ENCODE results near the gene FBXW5. TPM values are rescaled to one million over a fixed set of nuclear protein-coding genes. Genes with fewer than 3 reads are reported as not detected.

The FBXW5 gene
- total RNA-seq, 2 donors from 2014 or later = 84.3 to 88.4 TPM

- Mint-ChIP-seq H3K4me3 (no peak overlapping the region), H3K36me3 (ENCODE audit: low read depth) (no peaks in the 10 kb centered on the region), H3K27ac (no peak overlapping the region), H3K27me3 (no peaks in the 10 kb centered on the region), H3K4me1 (peaks cover 10% of the 10 kb centered on the region)
- ATAC-seq (no peak), DNase-seq (no peak)
- no peaks in the 10 kb centered on the region for H3K9me3 ChIP-seq (ENCODE audit: control insufficient read depth, low read length, poor library complexity, severe bottlenecking)
Observed at GRCh38 chr9:136952876-136953770, 8.6 kb upstream of the FBXW5 start.

GRCh38 chr9:136952321-136952850 is 7.8 kb upstream of the FBXW5 start:
- no peak overlapping the region for H3K4me3 Mint-ChIP-seq
- no peaks in the 10 kb centered on the region for H3K36me3 Mint-ChIP-seq (ENCODE audit: low read depth)
- peaks cover 9% of the 10 kb centered on the region for H3K4me1 Mint-ChIP-seq
- no peaks in the 10 kb centered on the region for H3K27me3 Mint-ChIP-seq
- DNase-seq (no peak), ATAC-seq (no peak)
- H3K9me3 ChIP-seq (ENCODE audit: control insufficient read depth, low read length, poor library complexity, severe bottlenecking) = no peaks in the 10 kb centered on the region
- H3K27ac Mint-ChIP-seq = no peak overlapping the region

GRCh38 chr9:136951541-136952320 is 7.2 kb upstream of the FBXW5 start, which contains the start of gene LCN12:
Gene LCN12, plus strand, starts transcription at chr9:136952273. Its CDS starts 55 bp downstream, at chr9:136952328.
- Mint-ChIP-seq H3K36me3 (ENCODE audit: low read depth) (no peaks in the 10 kb centered on the region), H3K4me1 (peaks cover 9% of the 10 kb centered on the region), H3K4me3 (no peak within 1 kb of the TSS), H3K27me3 (no peaks in the 10 kb centered on the region), H3K27ac (peak within 1 kb of the TSS; percentile 60)
- no peaks in the 10 kb centered on the region for H3K9me3 ChIP-seq (ENCODE audit: control insufficient read depth, low read length, poor library complexity, severe bottlenecking)
- peak in 1 of 3 donors; percentile 7 for DNase-seq
- no peak for ATAC-seq

GRCh38 chr9:136950656-136951276 is 6.2 kb upstream of the FBXW5 start:
- DNase-seq = no peak
- Mint-ChIP-seq H3K4me3 (peak overlapping the region; percentile 92), H3K36me3 (ENCODE audit: low read depth) (no peaks in the 10 kb centered on the region), H3K4me1 (peaks cover 9% of the 10 kb centered on the region), H3K27me3 (no peaks in the 10 kb centered on the region), H3K27ac (peak overlapping the region; percentile 60)
- no peaks in the 10 kb centered on the region for H3K9me3 ChIP-seq (ENCODE audit: control insufficient read depth, low read length, poor library complexity, severe bottlenecking)
- no peak for ATAC-seq

- peak overlapping the region; percentile 60 for H3K27ac Mint-ChIP-seq
- no peaks in the 10 kb centered on the region for H3K9me3 ChIP-seq (ENCODE audit: control insufficient read depth, low read length, poor library complexity, severe bottlenecking)
- H3K36me3 Mint-ChIP-seq (ENCODE audit: low read depth) = no peaks in the 10 kb centered on the region
- ATAC-seq (peak; percentile 98), DNase-seq (peak; percentile 92 to 93 (median 93))
- peaks cover 6% of the 10 kb centered on the region for H3K4me1 Mint-ChIP-seq
- H3K4me3 Mint-ChIP-seq = peak overlapping the region; percentile 92
- H3K27me3 Mint-ChIP-seq = no peaks in the 10 kb centered on the region
Observed at GRCh38 chr9:136949817-136950655, 5.5 kb upstream of the FBXW5 start.

GRCh38 chr9:136949239-136949816 is 4.8 kb upstream of the FBXW5 start:
- peak overlapping the region; percentile 89 for H3K4me3 Mint-ChIP-seq

GRCh38 chr9:136947955-136948510 is 3.5 kb upstream of the FBXW5 start:
- H3K27ac Mint-ChIP-seq = no peak overlapping the region
- H3K36me3 Mint-ChIP-seq (ENCODE audit: low read depth) = no peaks in the 10 kb centered on the region
- peak overlapping the region; percentile 89 for H3K4me3 Mint-ChIP-seq
- ATAC-seq (no peak), DNase-seq (peak in 1 of 3 donors; percentile 10)
- H3K27me3 Mint-ChIP-seq = no peaks in the 10 kb centered on the region
- H3K4me1 Mint-ChIP-seq = peaks cover 6% of the 10 kb centered on the region
- H3K9me3 ChIP-seq (ENCODE audit: control insufficient read depth, low read length, poor library complexity, severe bottlenecking) = no peaks in the 10 kb centered on the region

More at GRCh38 chr9:136949239-136949816, 4.8 kb upstream of the FBXW5 start:
- ATAC-seq (no peak), DNase-seq (peak in 1 of 3 donors; percentile 16)
- Mint-ChIP-seq H3K4me1 (peaks cover 6% of the 10 kb centered on the region), H3K36me3 (ENCODE audit: low read depth) (no peaks in the 10 kb centered on the region), H3K27me3 (no peaks in the 10 kb centered on the region), H3K27ac (peak overlapping the region; percentile 60)
- no peaks in the 10 kb centered on the region for H3K9me3 ChIP-seq (ENCODE audit: control insufficient read depth, low read length, poor library complexity, severe bottlenecking)

GRCh38 chr9:136947028-136947891 is 2.7 kb upstream of the FBXW5 start:
- Mint-ChIP-seq H3K4me1 (peaks cover 6% of the 10 kb centered on the region), H3K4me3 (no peak overlapping the region), H3K27ac (no peak overlapping the region), H3K27me3 (no peaks in the 10 kb centered on the region), H3K36me3 (ENCODE audit: low read depth) (no peaks in the 10 kb centered on the region)
- H3K9me3 ChIP-seq (ENCODE audit: control insufficient read depth, low read length, poor library complexity, severe bottlenecking) = no peaks in the 10 kb centered on the region
- DNase-seq (peak in 1 of 3 donors; percentile 10), ATAC-seq (no peak)

- H3K27me3 Mint-ChIP-seq = no peaks in the 10 kb centered on the region
- peak in 1 of 3 donors; percentile 9 for DNase-seq
- no peak overlapping the region for H3K27ac Mint-ChIP-seq
- no peaks in the 10 kb centered on the region for H3K9me3 ChIP-seq (ENCODE audit: control insufficient read depth, low read length, poor library complexity, severe bottlenecking)
- peaks cover 6% of the 10 kb centered on the region for H3K4me1 Mint-ChIP-seq
- H3K4me3 Mint-ChIP-seq = no peak overlapping the region
- no peak for ATAC-seq
- H3K36me3 Mint-ChIP-seq (ENCODE audit: low read depth) = no peaks in the 10 kb centered on the region
Observed at GRCh38 chr9:136946228-136947027, 1.9 kb upstream of the FBXW5 start.

GRCh38 chr9:136945333-136946227 is 1.0 kb upstream of the FBXW5 start:
- H3K9me3 ChIP-seq (ENCODE audit: control insufficient read depth, low read length, poor library complexity, severe bottlenecking) = no peaks in the 10 kb centered on the region
- peak overlapping the region; percentile 85 for H3K4me3 Mint-ChIP-seq
- H3K27ac Mint-ChIP-seq = peak overlapping the region; percentile 87
- no peaks in the 10 kb centered on the region for H3K36me3 Mint-ChIP-seq (ENCODE audit: low read depth)
- no peaks in the 10 kb centered on the region for H3K27me3 Mint-ChIP-seq
- ATAC-seq = no peak
- H3K4me1 Mint-ChIP-seq = peaks cover 6% of the 10 kb centered on the region
- DNase-seq = peak in 1 of 3 donors; percentile 8

Data from T-helper 17 cell (primary cell).